GM12865 (cell line): ENCODE measurements around the gene FAT1.

Experiments
- DNase-seq: peaks from one replicate; pipeline ENCODE4 v3.0.0; 2010; ENCODE audit warnings: low read depth
- H3K4me3 ChIP-seq: 2 replicates; pipeline ENCODE4 v1.5.1; 2011; ENCODE audit warnings: mild to moderate bottlenecking, low read depth, low read length, control low read depth
- CTCF ChIP-seq: IDR thresholded peaks from 2 replicates; pipeline ENCODE4 v1.5.1; 2011; ENCODE audit warnings: low read length, control low read depth, low read depth, inconsistent platforms; ENCODE audit not compliant: insufficient read depth; ENCODE audit errors: missing control alignments

The FAT1 gene

GRCh38 chr4:186566068-186566467 is 157.6 kb downstream of the FAT1 start:
- no peak overlapping the region for H3K4me3 ChIP-seq
- no peak for TF ChIP-seq CTCF
- no peak for DNase-seq

GRCh38 chr4:186563761-186564160 is 159.9 kb downstream of the FAT1 start:
- no peak overlapping the region for H3K4me3 ChIP-seq
- no peak for TF ChIP-seq CTCF
- DNase-seq, result no peak

- DNase-seq, result no peak
- H3K4me3 ChIP-seq, result no peak overlapping the region
- TF ChIP-seq CTCF, result no peak
Measured at GRCh38 chr4:186561748-186562147, 161.9 kb downstream of the FAT1 start.

- TF ChIP-seq CTCF, result no peak
- no peak overlapping the region for H3K4me3 ChIP-seq
- no peak for DNase-seq
Measured at GRCh38 chr4:186560647-186561046, 163.0 kb downstream of the FAT1 start.

- H3K4me3 ChIP-seq, result no peak overlapping the region
- TF ChIP-seq CTCF, result no peak
- no peak for DNase-seq
Measured at GRCh38 chr4:186557486-186557885, 166.2 kb downstream of the FAT1 start.

- DNase-seq, result no peak
- H3K4me3 ChIP-seq, result no peak overlapping the region
- TF ChIP-seq CTCF, result no peak
Measured at GRCh38 chr4:186557061-186557460, 166.6 kb downstream of the FAT1 start.
